GM21737 (cell line): ENCODE results near the gene ZC3H12D.
"Not testable (repeated sequence)": the region's sequence is repeated elsewhere in the genome, so short reads cannot be mapped to it uniquely, and the experiment has no call there.

Source experiments
- ATAC-seq: cut with Tn5 transposase; IDR thresholded peaks from one replicate; pipeline ENCODE4 v1.9.1; 2021; ENCODE audit warnings: mild to moderate bottlenecking, moderate library complexity; ENCODE audit not compliant: unreplicated experiment

Gene ZC3H12D

DNA sequence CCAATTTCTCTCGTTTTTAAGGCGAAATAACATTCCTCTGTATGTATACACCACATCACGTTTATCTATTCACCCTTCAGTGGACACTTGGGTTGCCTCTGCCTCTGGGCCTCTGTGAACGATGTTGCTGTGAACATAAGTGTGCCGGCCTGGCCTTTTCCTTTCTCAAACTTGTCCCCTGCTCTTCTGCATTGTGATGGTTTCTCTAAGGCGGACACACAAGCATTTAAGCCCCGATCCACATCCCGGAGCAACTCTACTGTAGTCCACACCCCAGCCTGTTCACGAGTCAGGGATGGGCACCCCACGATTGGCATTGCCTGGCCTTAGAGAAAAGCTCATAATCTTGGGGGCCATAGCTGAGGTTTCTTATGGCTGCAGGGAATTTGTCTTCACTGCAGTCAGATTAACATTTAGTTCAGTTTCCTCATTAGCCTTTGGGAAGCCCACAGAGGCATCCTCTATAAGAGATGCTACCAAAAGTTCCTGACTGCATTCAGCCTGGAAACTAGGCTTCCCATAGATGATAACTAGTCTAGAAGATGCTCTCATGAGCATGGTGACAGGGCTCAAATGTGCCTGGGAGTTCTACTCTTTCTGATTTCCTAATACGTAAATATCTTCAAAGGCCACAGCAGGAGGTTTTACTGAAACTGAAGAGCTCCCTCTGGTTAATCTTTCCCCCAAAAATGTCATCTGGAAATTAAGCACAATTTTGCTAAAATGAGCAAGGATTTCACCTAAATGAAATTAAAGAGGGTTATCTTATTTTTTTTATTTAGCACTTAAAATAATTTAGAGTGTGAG, 762 bp downstream of the ZC3H12D start:
- no peak for ATAC-seq

DNA sequence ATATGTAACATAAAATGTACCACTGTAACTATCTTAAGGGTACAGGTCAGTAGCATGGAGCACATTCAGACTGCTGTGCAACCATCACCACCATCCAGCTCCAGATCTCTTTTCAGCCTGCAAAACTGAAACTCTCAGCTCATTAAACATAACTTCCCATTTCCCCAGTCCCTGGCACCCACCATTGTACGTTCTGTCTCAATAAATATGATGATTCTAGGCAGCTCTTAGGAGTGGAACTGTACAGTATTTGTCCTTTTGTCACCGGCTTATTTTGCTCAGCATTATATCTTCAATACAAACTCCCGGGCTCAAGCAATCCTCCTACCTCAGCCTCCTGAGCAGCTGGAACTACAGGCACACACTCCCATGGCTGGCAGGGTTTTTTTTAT, 1.5 kb downstream of the ZC3H12D start:
- ATAC-seq = no peak

DNA sequence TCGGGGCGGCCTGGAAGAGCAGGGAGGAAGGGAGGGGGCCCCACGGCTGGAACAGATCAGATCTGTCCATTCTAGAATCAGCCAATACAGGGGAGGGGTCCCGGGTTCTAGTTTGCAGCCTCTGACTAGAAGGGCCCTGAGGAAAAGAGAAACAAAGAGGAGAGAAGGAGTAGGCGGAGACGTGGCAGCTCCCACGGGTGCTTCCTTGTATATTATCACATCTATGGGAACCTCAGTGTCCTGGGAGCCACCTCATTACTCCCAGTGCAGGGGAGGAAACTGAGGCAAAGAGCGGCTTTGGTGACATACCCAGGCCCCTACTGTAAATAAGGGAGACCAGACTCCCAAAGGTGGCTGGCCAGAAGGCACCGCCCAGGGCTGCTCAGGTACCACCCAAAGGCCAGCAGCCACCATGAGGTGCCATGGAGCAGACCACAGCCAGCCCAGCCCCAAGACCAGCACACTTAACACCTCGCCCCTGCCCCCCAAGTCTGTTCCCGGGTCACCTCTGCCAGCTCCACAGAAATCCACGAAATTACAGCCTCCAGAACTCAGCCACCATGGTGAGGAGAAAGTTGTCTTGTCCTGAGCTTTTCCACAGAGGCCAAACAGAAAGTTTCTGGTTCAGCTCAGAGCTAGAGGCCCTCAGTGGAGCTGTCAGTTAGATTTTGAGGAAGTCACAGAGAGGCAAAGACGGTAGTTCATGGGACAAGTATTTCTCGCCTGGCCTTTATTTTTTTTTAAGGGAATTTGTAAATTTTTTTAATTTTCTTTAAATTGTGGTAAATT, 2.1 kb downstream of the ZC3H12D start:
- ATAC-seq = no peak

- no peak for ATAC-seq
Observed at GRCh38 chr6:149480502-149481280, 4.1 kb downstream of the ZC3H12D start.

DNA sequence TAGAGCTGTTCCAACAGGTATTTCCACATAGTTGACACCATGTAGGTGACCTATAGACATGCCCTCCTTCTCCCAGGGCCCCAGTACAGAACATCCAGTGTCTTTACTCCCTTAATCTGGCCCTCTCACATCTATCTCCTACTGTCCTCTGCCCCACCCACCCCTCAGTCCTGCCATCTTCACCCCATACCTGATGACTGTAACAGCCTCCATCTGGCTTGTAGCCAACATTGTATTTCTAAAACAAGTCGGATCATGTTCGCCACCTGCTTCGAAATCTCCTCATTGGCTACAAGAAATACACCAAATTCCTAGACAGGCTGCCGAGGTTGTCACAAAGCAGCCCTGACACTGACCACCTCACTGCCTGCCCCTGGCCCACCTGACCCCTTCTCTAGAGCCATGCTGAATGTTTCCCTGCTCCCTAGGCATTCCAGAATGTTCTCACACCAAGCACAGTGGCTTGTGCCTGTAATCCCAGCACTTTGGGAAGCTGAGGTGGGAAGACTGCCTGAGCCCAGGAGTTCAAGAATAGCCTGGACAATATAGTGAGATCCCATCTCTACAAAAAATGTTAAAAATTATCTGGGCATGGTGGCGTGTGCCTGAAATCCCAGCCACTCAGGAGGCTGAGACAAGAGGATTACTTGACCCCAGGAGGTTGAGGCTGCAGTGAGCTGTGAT, 6.0 kb downstream of the ZC3H12D start:
- no peak for ATAC-seq

DNA sequence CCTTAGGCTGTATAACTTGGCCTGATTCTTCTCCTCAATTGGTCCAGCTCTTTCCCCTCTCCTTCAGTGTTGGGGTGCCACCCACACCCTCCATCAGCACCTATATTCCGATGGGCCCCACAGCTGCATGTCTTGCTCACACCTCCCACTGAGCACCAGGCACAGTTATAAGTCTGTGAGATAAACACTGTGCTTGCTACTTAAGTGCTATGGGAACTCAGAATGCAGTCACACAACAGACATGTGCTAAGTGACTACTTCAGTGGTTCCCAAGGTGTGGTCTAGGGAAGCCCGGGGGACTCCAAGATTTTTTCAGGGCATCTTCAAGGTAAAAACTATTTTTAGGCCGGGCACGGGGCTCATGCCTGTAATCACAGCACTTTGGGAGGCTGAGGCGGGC, 7.3 kb downstream of the ZC3H12D start:
- no peak for ATAC-seq

- ATAC-seq = no peak
Observed at GRCh38 chr6:149476789-149477455, 7.9 kb downstream of the ZC3H12D start.

DNA sequence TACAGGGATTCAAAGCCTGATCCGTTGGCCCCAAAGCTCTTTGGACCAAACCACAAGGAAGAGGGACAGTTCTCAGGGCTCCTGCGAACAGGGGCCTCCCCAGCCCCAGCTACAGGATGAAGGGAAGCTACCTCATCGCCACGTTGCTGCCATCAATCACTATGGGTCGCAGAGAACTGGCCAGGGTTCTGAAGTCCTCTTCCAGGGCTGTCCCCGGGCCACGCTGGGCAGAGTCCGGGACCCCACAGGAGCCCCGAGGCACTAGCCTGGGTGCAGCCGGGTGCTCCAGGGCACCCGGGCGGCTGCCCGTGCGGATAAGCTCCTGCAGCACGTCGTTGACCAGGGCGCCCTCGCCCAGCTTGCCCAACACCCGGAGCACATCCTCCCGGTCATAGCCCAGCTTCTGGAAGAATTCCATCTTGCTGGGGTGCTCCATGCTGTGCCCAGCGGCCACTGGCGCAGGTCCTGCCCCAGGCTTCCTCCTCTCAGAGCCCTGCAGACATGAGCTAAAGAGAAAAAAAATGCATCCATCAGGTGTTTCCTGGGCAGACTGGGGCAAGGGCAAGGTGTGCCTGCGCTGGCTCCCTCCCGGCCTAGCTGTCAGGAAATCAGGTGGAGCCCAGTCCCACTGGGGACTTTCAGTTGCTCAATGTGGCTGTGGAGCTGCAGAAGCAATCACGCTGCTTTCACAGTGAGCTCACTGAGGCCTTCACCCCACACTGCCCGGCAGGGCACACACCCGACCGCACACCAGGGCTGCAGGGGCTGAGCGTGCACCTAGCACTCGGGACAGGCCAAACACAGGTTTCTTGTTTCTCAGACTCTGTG, 10.5 kb downstream of the ZC3H12D start:
- no peak for ATAC-seq

GRCh38 chr6:149473080-149474052, 11.4 kb downstream of the ZC3H12D start:
- no peak for ATAC-seq

DNA sequence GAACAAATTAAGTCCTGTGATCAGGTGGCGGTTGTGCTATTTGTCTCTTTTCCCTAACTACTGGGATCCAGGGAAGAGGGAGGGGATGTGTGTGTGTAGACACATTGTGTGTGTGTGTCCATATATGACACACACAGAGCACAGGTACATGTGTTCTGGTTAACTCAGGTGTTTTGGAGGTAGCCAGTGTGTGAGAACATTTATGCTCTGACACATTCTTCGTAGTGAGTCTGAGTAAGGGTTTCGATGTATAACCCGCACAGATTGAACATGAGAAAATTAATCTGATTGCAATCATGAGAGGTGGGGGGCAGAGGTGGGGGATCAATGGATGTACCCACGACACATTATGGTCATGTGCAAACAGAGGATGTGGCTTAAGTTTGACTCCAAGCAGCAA, 12.6 kb downstream of the ZC3H12D start:
- ATAC-seq = no peak

DNA sequence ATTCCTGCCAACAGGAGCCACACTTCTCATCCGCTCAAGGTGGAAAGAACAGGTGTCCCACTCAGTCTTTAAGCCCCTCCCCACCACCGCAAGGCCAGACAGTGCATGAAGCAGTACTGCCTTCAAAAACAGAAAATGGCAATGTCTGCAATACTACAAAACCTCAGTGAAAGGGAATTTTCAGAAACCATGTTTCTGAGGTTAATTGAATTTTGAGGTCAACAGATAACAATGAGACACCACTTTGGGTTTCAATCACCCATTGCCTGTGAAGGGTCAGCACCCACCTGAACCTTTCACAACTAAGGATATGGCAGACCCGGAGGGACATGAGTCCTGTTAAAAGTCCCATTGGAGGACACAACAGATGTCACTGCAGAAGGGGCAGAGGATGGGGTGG, 13.0 kb downstream of the ZC3H12D start:
- no peak for ATAC-seq

DNA sequence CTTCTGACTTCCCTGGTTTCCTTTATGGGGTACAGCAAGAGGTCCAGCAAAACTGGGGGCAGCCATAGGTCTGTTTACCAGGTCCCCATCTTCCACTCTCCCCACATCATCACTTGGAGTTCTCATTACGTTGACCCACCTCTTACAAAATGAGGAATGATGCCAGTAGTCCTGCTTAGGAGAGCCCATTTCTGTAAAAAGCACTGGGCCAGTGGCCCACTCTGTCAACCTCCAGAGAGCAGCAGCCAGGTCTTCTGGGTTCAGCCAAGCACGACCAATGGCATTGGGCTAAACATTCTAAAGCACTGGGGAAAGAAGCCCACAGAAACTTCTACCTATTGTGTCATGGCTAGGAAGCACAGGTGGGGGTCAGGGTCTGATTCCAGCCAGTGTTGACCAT, 13.9 kb downstream of the ZC3H12D start:
- no peak for ATAC-seq

GRCh38 chr6:149468179-149468578, 16.6 kb downstream of the ZC3H12D start:
- ATAC-seq = peak; percentile 26

DNA sequence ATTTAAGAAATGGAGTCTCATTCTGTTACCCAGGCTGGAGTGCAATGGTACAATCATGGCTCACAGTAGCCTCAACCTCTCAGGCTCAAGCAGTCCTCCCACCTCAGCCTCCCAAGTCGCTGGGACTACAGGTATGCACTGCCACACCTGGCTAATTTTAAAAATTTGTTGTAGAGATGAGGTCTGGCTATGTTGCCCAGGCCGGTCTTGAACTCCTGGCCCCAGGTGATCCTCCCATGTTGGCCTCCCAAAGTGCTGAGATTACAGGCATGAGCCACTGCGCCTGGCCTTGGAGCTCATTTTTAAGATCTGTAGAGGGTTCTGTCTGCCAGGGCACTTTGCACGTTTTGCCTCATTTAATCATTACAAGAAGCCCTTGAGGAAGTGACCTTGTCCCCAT, 17.5 kb downstream of the ZC3H12D start:
- no peak for ATAC-seq

GRCh38 chr6:149464411-149464810, 20.4 kb downstream of the ZC3H12D start:
- ATAC-seq = no peak

GRCh38 chr6:149463781-149464180, 21.0 kb downstream of the ZC3H12D start:
- no peak for ATAC-seq

DNA sequence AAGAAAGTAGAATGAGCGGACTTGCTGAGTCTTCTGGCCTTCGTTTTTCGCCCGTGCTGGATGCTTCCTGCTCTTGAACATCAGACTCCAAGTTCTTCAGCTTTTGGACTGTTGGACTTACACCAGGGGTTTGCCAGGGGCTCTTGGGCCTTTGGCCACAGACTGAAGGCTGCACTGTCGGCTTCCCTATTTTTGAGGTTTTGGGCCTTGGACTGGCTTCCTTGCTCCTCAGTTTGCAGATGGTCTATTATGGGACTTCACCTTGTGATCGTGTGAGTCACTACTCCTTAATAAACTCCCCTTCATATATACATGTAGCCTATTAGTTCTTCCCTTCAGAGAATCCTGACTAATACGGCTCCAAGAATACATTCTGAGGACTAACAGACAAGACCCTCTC, 22.1 kb downstream of the ZC3H12D start:
- not testable (repeated sequence) for ATAC-seq

GRCh38 chr6:149461670-149462069, 23.1 kb downstream of the ZC3H12D start:
- no peak for ATAC-seq
